GM23338 (cell line): ENCODE data around the gene AXL. TPM values are rescaled to one million over a fixed set of nuclear protein-coding genes. Genes with fewer than 3 reads are reported as not detected.

Source experiments
- ATAC-seq: fragments of 200-7000 bp; cut with Tn5 transposase; 3 replicates; pipeline ENCODE4 v1.9.1; 2020
- DNase-seq: peaks from one replicate; pipeline ENCODE4 v3.0.0-alpha.2; 2015; ENCODE audit warnings: low spot score
- H2AFZ ChIP-seq: fragments of 200-600 bp; sonication (generic); 2 replicates; pipeline ENCODE4 v1.8.0; 2016; ENCODE audit warnings: antibody characterized with exemption, mild to moderate bottlenecking, moderate library complexity
- H3F3A ChIP-seq: fragments of 200-600 bp; sonication (generic); replicated peaks from 2 replicates; pipeline ENCODE4 v1.8.0; 2017; ENCODE audit warnings: antibody characterized with exemption, mixed run types, low read depth
- H3K27ac ChIP-seq: fragments of 200-600 bp; sonication (generic); 2 replicates; pipeline ENCODE4 v1.6.1; 2016; ENCODE audit warnings: low read depth
- H3K27me3 ChIP-seq: fragments of 200-600 bp; sonication (generic); 2 replicates; pipeline ENCODE4 v1.8.0; 2016; ENCODE audit warnings: mild to moderate bottlenecking, mixed run types, moderate library complexity; ENCODE audit not compliant: insufficient read depth
- H3K36me3 ChIP-seq: fragments of 200-600 bp; sonication (generic); 2 replicates; pipeline ENCODE4 v1.8.0; 2016; ENCODE audit warnings: mild to moderate bottlenecking; ENCODE audit not compliant: insufficient read depth
- H3K4me1 ChIP-seq: fragments of 200-600 bp; sonication (generic); 2 replicates; pipeline ENCODE4 v1.8.0; 2016; ENCODE audit warnings: mild to moderate bottlenecking, moderate library complexity; ENCODE audit not compliant: insufficient read depth
- H3K4me2 ChIP-seq: fragments of 200-600 bp; sonication (generic); 2 replicates; pipeline ENCODE4 v1.7.1; 2017; ENCODE audit warnings: mixed run types
- H3K4me3 ChIP-seq: fragments of 200-600 bp; sonication (generic); 2 replicates; pipeline ENCODE4 v1.6.1; 2016; ENCODE audit warnings: mixed run types
- H3K79me2 ChIP-seq: fragments of 200-600 bp; sonication (generic); replicated peaks from 2 replicates; pipeline ENCODE4 v1.8.0; 2017; ENCODE audit warnings: mild to moderate bottlenecking; ENCODE audit not compliant: insufficient read depth
- H3K9me2 ChIP-seq: fragments of 200-600 bp; sonication (generic); 2 replicates; pipeline ENCODE4 v1.8.0; 2017; ENCODE audit not compliant: insufficient read depth
- H4K20me1 ChIP-seq: fragments of 200-600 bp; sonication (generic); replicated peaks from 2 replicates; pipeline ENCODE4 v1.8.0; 2017; ENCODE audit warnings: mild to moderate bottlenecking; ENCODE audit not compliant: insufficient read depth
- H3K27ac Mint-ChIP-seq: 2 replicates; pipeline ENCODE4 v1.8.0; 2020; ENCODE audit warnings: inconsistent platforms, mild to moderate bottlenecking, moderate library complexity, mixed read lengths
- H3K27me3 Mint-ChIP-seq: 3 replicates; pipeline ENCODE4 v1.8.0; 2022; ENCODE audit warnings: low read depth, mild to moderate bottlenecking, moderate library complexity, mixed read lengths, inconsistent platforms; ENCODE audit not compliant: insufficient read depth, poor library complexity
- H3K36me3 Mint-ChIP-seq: 3 replicates; pipeline ENCODE4 v1.8.0; 2021; ENCODE audit warnings: low read depth, mild to moderate bottlenecking, inconsistent platforms, moderate library complexity, mixed read lengths
- H3K4me1 Mint-ChIP-seq: 3 replicates; pipeline ENCODE4 v1.8.0; 2020; ENCODE audit warnings: mild to moderate bottlenecking, inconsistent platforms, mixed read lengths
- H3K4me3 Mint-ChIP-seq: 3 replicates; pipeline ENCODE4 v1.8.0; 2021; ENCODE audit warnings: moderate library complexity, mild to moderate bottlenecking, inconsistent platforms, mixed read lengths
- H3K9me3 Mint-ChIP-seq: 3 replicates; pipeline ENCODE4 v1.8.0; 2020; ENCODE audit warnings: moderate library complexity, mild to moderate bottlenecking, inconsistent platforms, mixed read lengths
- CREB1 ChIP-seq: fragments of 250-450 bp; sonication (Bioruptor Pico); IDR thresholded peaks from 2 replicates; pipeline ENCODE4 v1.5.0; 2020; ENCODE audit warnings: low read depth, mild to moderate bottlenecking, moderate library complexity
- NANOG ChIP-seq: IDR thresholded peaks from 2 replicates; pipeline ENCODE4 v1.6.1; 2016; ENCODE audit warnings: antibody characterized with exemption, borderline replicate concordance
- ZNF331 ChIP-seq: fragments of 250-450 bp; sonication (Bioruptor Pico); IDR thresholded peaks from 2 replicates; pipeline ENCODE4 v1.5.0; 2020; ENCODE audit warnings: low read depth, mild to moderate bottlenecking, moderate library complexity
- ZNF462 ChIP-seq: fragments of 250-450 bp; sonication (Bioruptor Pico); IDR thresholded peaks from 2 replicates; pipeline ENCODE4 v1.5.0; 2020; ENCODE audit warnings: mild to moderate bottlenecking, moderate library complexity
- polyA plus RNA-seq: library from polyadenylated mRNA; unstranded; fragments of >200 nt; fragmentation: Nextera tagmentation; extraction: Ambion mirVana; gene quantifications from 2 replicates; pipeline ENCODE4 v1.2.1, GENCODE V29; 2016
- total RNA-seq: library from RNA; depleted of rRNA; stranded (reverse); fragments of >200 nt; shearing (Covaris generic); gene quantifications from 2 replicates; pipeline ENCODE4 v1.2.3, GENCODE V29; 2014
- TF ChIP-seq, protein P1 (sequence below): IDR thresholded peaks from 2 replicates; pipeline ENCODE4 v1.6.1; 2016; ENCODE audit warnings: antibody characterized with exemption
- TF ChIP-seq, protein P2 (sequence below), 2 experiments: fragments of 200-600 bp in 1 of 2; sonication (generic) in 1 of 2; conservative IDR thresholded peaks; 2 replicates each; pipeline versions ENCODE4 v1.5.1 to v1.6.1; 2016 to 2017; ENCODE audit warnings: antibody characterized with exemption in 2 of 2, low read depth in 2 of 2, mild to moderate bottlenecking in 2 of 2, moderate library complexity in 1 of 2
- TF ChIP-seq, protein P3 (sequence below): IDR thresholded peaks from one replicate; pipeline ENCODE4 v1.6.1; 2018; ENCODE audit warnings: antibody characterized with exemption; ENCODE audit not compliant: unreplicated experiment

AXL gene
- total and polyA plus RNA-seq, 2 experiments from 2014 or later = 9.0 to 28.4 TPM

- TF ChIP-seq ZNF331 (CRISPR knock-in tag) (no peak), ZNF462 (CRISPR knock-in tag) (no peak)
- TF ChIP-seq, protein P1, sequence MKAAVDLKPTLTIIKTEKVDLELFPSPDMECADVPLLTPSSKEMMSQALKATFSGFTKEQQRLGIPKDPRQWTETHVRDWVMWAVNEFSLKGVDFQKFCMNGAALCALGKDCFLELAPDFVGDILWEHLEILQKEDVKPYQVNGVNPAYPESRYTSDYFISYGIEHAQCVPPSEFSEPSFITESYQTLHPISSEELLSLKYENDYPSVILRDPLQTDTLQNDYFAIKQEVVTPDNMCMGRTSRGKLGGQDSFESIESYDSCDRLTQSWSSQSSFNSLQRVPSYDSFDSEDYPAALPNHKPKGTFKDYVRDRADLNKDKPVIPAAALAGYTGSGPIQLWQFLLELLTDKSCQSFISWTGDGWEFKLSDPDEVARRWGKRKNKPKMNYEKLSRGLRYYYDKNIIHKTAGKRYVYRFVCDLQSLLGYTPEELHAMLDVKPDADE = no peak
- TF ChIP-seq, protein P2, sequence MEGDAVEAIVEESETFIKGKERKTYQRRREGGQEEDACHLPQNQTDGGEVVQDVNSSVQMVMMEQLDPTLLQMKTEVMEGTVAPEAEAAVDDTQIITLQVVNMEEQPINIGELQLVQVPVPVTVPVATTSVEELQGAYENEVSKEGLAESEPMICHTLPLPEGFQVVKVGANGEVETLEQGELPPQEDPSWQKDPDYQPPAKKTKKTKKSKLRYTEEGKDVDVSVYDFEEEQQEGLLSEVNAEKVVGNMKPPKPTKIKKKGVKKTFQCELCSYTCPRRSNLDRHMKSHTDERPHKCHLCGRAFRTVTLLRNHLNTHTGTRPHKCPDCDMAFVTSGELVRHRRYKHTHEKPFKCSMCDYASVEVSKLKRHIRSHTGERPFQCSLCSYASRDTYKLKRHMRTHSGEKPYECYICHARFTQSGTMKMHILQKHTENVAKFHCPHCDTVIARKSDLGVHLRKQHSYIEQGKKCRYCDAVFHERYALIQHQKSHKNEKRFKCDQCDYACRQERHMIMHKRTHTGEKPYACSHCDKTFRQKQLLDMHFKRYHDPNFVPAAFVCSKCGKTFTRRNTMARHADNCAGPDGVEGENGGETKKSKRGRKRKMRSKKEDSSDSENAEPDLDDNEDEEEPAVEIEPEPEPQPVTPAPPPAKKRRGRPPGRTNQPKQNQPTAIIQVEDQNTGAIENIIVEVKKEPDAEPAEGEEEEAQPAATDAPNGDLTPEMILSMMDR (conservative IDR thresholded peaks at IDR 0.05; ENCODE audit: low read depth in 2 of 2) = no peak
Observed at GRCh38 chr19:41253660-41254059, 34.6 kb downstream of the AXL start (continued).

GRCh38 chr19:41255171-41255570 is 36.1 kb downstream of the AXL start:
- no peaks in the 10 kb centered on the region for H3K79me2 ChIP-seq
- H3K36me3 Mint-ChIP-seq = peaks cover 65% of the 10 kb centered on the region
- no peak overlapping the region for H3K4me3 Mint-ChIP-seq
- no peaks in the 10 kb centered on the region for H3K4me1 ChIP-seq
- H3K27ac ChIP-seq = no peak overlapping the region
- no peak for ATAC-seq
- no peak for DNase-seq
- H2AFZ ChIP-seq = no peak overlapping the region
- no peak overlapping the region for H3K27ac Mint-ChIP-seq
- no peak overlapping the region for H3K4me3 ChIP-seq
- H4K20me1 ChIP-seq = no peaks in the 10 kb centered on the region
- no peaks in the 10 kb centered on the region for H3K27me3 ChIP-seq
- peaks cover 2% of the 10 kb centered on the region; the same call in 1 of the 2 replicates for H3F3A ChIP-seq
- no peaks in the 10 kb centered on the region for H3K4me1 Mint-ChIP-seq
- TF ChIP-seq, protein P1 = no peak
- no peak for TF ChIP-seq NANOG
- no peak for TF ChIP-seq CREB1
- TF ChIP-seq, protein P3, sequence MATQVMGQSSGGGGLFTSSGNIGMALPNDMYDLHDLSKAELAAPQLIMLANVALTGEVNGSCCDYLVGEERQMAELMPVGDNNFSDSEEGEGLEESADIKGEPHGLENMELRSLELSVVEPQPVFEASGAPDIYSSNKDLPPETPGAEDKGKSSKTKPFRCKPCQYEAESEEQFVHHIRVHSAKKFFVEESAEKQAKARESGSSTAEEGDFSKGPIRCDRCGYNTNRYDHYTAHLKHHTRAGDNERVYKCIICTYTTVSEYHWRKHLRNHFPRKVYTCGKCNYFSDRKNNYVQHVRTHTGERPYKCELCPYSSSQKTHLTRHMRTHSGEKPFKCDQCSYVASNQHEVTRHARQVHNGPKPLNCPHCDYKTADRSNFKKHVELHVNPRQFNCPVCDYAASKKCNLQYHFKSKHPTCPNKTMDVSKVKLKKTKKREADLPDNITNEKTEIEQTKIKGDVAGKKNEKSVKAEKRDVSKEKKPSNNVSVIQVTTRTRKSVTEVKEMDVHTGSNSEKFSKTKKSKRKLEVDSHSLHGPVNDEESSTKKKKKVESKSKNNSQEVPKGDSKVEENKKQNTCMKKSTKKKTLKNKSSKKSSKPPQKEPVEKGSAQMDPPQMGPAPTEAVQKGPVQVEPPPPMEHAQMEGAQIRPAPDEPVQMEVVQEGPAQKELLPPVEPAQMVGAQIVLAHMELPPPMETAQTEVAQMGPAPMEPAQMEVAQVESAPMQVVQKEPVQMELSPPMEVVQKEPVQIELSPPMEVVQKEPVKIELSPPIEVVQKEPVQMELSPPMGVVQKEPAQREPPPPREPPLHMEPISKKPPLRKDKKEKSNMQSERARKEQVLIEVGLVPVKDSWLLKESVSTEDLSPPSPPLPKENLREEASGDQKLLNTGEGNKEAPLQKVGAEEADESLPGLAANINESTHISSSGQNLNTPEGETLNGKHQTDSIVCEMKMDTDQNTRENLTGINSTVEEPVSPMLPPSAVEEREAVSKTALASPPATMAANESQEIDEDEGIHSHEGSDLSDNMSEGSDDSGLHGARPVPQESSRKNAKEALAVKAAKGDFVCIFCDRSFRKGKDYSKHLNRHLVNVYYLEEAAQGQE = no peak
- H3K4me2 ChIP-seq = no peak overlapping the region
- H3K36me3 ChIP-seq = peaks cover 6% of the 10 kb centered on the region; the same call in 1 of the 2 replicates
- H3K27me3 Mint-ChIP-seq = peaks cover 4% of the 10 kb centered on the region
- no peaks in the 10 kb centered on the region; the same call in 2 of the 3 replicates for H3K9me3 Mint-ChIP-seq
- H3K9me2 ChIP-seq = no peaks in the 10 kb centered on the region
